Measurements from ENCODE around the gene TLNRD1. TPM values are rescaled to one million over a fixed set of nuclear protein-coding genes. Genes with fewer than 3 reads are reported as not detected.

TLNRD1 gene
- total RNA-seq, 1 experiment from 2014 or later, result 22.5 TPM

GRCh38 chr15:80999623-81000036 lies 1.1 kb upstream of the TLNRD1 start:
- Histone ChIP-seq H3K9me3 (ENCODE audit: control insufficient read depth in 1 of 2, insufficient read depth in 1 of 2, low read depth in 1 of 2, low read length in 2 of 2) (no peaks in the 10 kb centered on the region), H3K79me2 (ENCODE audit: insufficient read depth, low read length) (peaks cover 40% of the 10 kb centered on the region), H3K27ac (ENCODE audit: low read depth, low read length) (peak overlapping the region; percentile 90), H3K9ac (ENCODE audit: low read length) (peak overlapping the region; percentile 86), H3K4me1 (ENCODE audit: control insufficient read depth in 1 of 2, insufficient read depth in 2 of 2, low read length in 2 of 2) (peaks cover 15 to 36% of the 10 kb centered on the region in 2 experiments), H4K20me1 (ENCODE audit: insufficient read depth) (no peaks in the 10 kb centered on the region), H3K36me3 (ENCODE audit: control insufficient read depth in 1 of 2, insufficient read depth in 2 of 2, low read length in 2 of 2) (peaks cover 0 to 7% of the 10 kb centered on the region in 2 experiments; a peak in 1 of 4 replicates), H3K27me3 (ENCODE audit: insufficient read depth, low read length) (no peaks in the 10 kb centered on the region), H3K9me2 (ENCODE audit: insufficient read depth) (no peaks in the 10 kb centered on the region), H3K4me3 (replicated peaks in 1 of 2; ENCODE audit: low read depth in 1 of 2, low read length in 2 of 2) (peak overlapping the region; percentile 66 to 77), H3K4me2 (ENCODE audit: low read length) (peak overlapping the region; percentile 79), H2AFZ (ENCODE audit: low read depth, low read length, poor library complexity, severe bottlenecking) (no peak overlapping the region)
- ChIA-PET CTCF (interaction anchor here (1.4 to 1.6 kb wide), 2 partner anchors 8 to 266 kb away, joined by 3 read pairs; no protein-coding TSS in a partner anchor), POLR2A (no interaction called here), RAD21 (ENCODE audit: low non-redundant PET in 1 of 2, low total read pairs in 2 of 2, uncharacterized antibody in 2 of 2, unreplicated experiment in 2 of 2) (no interaction called here)
- peak; percentile 88 for TF ChIP-seq EGR1 (IDR thresholded peaks at IDR 0.05; ENCODE audit: low read depth)
- peak; percentile 27; the same call in 1 of the 2 replicates for TF ChIP-seq JUND (IDR thresholded peaks at IDR 0.05)
- no peak for TF ChIP-seq EZH2phosphoT487 (IDR thresholded peaks at IDR 0.05; ENCODE audit: borderline replicate concordance)
- no peak for TF ChIP-seq ZBTB33 (IDR thresholded peaks at IDR 0.05; ENCODE audit: extremely low read depth, insufficient replicate concordance, low read length)
- TF ChIP-seq EZH2 (IDR thresholded peaks at IDR 0.05), result no peak
- TF ChIP-seq SP1 (IDR thresholded peaks at IDR 0.05; ENCODE audit: low read depth), result peak; percentile 44; the same call in 1 of the 2 replicates
- peak; percentile 66; the same call in 1 of the 2 replicates for TF ChIP-seq POLR2AphosphoS5 (IDR thresholded peaks at IDR 0.05; ENCODE audit: low read depth, low read length)
- TF ChIP-seq MAX (IDR thresholded peaks at IDR 0.05), result peak; percentile 73; the same call in 1 of the 2 replicates
- peak; percentile 42; the same call in 1 of the 2 replicates for TF ChIP-seq SIN3A (IDR thresholded peaks at IDR 0.05; ENCODE audit: low read depth)
- TF ChIP-seq ELF1 (IDR thresholded peaks at IDR 0.05; ENCODE audit: borderline replicate concordance, low read depth), result peak; percentile 41; the same call in 1 of the 2 replicates
- TF ChIP-seq ZNF274 (IDR thresholded peaks at IDR 0.05; ENCODE audit: low read depth, low read length), result no peak
- peak; percentile 35 for ATAC-seq
- intact Hi-C loops (cut with micrococcal nuclease), result loop anchor here (1.0 to 10.0 kb wide), 6 partner anchors 10 to 325 kb away; partner anchors contain the start of genes MESD and STARD5
- peak; percentile 63 for DNase-seq (ENCODE audit: low read depth, low spot score)
- BruUV-seq (replicated peaks), result no TSS peak

Measured in HCT116 (cell line).